Measurements from ENCODE around the gene ARHGEF11.

Gene ARHGEF11

DNA sequence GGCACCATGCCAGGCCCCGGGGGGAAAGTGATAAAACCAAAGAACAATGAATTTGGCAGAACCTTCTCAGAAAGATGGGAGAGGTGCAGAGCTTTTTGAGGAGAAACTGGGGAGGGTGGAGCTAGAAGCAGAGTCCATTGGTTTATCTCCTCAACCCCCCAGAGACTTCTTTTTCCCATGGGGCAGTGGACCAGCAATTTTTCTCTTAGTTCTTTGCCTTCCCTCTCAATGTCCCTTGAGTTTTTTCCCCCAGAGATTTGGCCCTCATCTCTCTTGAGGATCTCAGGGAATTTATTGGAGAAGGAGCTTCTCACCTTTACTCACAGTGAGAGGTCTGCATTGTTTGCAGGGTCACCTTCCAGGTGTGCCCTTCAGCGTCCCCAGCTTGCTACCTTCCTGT, 5.3 kb upstream of the ARHGEF11 start:
- DNase-seq (ENCODE audit: low spot score): no peak

DNA sequence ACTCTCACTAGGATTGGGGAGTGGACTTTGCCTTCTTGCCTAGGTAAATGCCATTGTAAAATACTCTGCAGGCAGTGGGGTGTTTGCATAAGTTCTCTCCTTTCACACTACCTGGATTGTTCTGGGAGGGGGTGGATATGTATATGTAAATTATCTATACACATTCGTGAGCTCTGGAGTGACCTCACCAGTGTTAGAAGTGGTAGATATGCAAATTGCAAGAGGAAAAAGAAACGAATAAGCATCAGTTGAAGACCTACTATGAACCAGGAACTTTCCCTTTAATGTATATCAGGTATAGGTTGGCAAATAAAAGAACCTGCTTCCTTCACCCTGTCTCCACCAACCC, 1.5 kb upstream of the ARHGEF11 start:
- DNase-seq (ENCODE audit: low spot score): no peak

DNA sequence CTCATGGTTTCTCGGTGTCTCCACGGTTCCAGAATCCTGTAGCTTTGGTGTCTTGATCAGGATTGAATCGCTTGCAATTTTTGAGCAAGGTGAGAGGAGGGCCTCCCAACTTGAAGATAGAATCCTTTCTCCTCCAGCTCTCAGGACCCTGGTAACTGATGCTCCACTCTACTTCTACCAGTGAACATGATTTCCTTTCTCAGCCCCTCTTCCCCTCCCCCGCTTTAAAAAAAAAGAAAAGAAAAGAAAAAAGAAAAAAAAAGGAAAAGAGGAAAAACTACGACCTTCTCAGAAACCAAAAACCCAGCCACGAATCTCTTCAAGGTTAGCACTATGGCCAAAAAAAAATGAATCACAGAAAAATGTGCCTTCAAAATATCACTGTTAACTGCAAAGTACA, 1.2 kb downstream of the ARHGEF11 start:
- DNase-seq (ENCODE audit: low spot score): no peak

GRCh38 chr1:157043685-157044084, 1.9 kb downstream of the ARHGEF11 start:
- DNase-seq (ENCODE audit: low spot score): no peak

DNA sequence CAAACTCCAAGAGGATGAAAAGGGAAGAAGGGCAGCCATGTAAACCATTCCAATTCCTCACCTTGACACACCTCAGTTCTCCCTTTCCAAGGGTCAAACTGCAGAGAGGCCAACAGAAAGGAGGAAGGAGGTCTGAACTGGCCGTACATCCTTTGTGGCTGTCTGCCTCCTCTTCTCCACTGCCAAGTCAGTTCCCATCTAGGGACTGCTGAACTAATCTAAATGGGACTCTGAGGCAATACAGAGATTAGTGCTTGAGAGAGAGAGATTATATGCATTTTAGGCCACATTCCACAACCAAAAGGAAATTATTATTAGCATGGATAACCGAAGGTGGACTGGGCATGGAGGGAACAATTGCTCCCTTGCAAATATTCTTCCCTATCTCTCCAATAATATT, 2.7 kb downstream of the ARHGEF11 start:
- DNase-seq (ENCODE audit: low spot score): no peak

DNA sequence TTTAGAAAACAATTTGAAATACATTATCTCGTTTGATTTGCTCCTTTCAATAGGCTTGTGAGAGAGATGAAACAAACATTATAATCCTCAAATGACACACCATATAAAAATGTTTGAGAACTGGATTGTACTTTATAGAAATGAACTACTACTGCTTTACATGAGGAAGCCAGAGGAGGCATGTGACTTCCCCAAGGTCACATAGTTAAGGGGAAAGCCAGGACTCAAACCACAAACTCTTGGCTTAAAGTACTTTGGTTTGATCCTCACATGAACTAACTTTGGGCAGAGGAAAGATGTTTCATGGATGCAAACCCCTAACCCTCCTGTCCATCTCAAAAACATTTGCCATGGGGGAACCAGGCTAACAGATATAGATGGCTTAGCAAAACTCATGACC, 4.7 kb downstream of the ARHGEF11 start:
- no peak for DNase-seq (ENCODE audit: low spot score)

GRCh38 chr1:157035121-157035520, 10.4 kb downstream of the ARHGEF11 start:
- DNase-seq (ENCODE audit: low spot score): no peak

- DNase-seq (ENCODE audit: low spot score): no peak
These were observed 11.3 kb downstream of the ARHGEF11 start for GRCh38 chr1:157034137-157034800.

GRCh38 chr1:157033357-157033876, 12.1 kb downstream of the ARHGEF11 start:
- no peak for DNase-seq (ENCODE audit: low spot score)

GRCh38 chr1:157032303-157032702, 13.2 kb downstream of the ARHGEF11 start:
- no peak for DNase-seq (ENCODE audit: low spot score)

GRCh38 chr1:157030728-157031127, 14.8 kb downstream of the ARHGEF11 start:
- DNase-seq (ENCODE audit: low spot score): no peak

DNA sequence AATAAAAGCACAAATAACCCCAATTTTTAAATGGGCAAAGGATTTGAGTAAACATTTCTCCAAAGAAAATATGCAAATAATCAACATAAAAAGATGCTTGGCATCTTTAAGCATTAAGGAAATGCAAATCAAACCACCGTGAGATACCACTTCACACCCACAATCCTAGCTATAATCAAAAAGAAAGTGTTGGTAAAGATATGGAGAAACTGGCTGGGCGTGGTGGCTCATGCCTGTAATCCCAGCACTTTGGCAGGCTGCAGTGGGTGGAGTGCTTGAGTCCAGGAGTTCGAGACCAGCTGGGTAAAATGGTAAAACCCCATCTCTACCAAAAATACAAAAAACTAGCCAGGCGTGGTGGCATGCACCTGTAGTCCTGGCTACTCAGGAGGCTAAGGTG, 16.9 kb downstream of the ARHGEF11 start:
- DNase-seq (ENCODE audit: low spot score): no peak

GRCh38 chr1:157025856-157026255, 19.7 kb downstream of the ARHGEF11 start:
- no peak for DNase-seq (ENCODE audit: low spot score)

DNA sequence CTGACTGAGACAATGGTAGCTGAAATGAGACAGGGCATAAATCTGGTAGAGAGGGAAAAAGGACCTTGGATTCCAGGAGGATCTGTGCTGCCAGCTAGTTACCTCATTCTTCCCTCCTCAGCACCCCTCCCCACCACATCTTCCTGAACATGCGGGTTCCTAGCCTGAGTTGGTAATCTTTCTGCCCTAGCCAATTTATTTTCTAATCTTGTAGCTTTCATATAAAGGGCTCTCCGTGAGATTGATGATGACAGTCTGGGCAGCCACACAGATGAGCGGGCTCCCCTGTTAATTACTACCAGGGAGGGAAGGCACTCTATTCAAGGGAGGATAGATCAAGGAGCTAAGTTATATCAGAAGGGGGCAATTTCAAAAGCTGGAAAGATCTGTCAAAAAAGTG, 20.2 kb downstream of the ARHGEF11 start:
- no peak for DNase-seq (ENCODE audit: low spot score)

DNA sequence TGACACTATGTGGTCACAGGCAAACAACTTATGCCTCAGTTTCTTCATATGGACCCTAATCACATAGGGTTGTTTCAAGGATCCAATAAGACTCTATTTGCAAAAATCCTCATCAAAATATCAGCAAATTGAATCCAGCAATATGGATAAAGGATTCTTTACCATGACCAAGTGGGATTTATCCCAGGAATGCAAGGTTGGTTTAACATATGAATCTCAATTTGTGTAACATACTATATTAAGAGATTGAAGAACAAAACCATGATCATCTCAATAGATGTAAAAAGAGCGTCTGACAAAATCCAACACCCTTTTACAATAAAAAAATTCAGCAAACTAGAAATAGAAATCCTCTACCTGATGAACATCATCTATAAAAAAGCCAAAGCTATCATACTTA, 23.9 kb downstream of the ARHGEF11 start:
- DNase-seq (ENCODE audit: low spot score): no peak

DNA sequence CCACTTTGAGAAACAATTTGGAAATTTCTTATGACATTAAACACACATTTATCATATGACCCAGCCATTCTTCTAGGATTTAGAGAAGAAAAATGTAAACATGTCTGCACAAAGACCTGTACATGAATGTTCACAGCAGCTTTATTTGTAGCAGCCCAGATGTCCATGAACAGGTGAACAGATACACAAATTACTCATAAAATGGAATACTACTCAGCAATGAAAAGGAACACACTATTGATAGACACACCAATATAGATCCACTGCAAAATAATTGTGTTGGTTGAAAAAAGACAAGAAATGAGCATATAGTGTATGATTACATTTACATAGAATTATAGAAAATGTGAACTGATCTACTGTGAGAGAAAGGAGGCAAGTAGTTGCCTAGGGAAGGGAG, 26.1 kb downstream of the ARHGEF11 start:
- no peak for DNase-seq (ENCODE audit: low spot score)

DNA sequence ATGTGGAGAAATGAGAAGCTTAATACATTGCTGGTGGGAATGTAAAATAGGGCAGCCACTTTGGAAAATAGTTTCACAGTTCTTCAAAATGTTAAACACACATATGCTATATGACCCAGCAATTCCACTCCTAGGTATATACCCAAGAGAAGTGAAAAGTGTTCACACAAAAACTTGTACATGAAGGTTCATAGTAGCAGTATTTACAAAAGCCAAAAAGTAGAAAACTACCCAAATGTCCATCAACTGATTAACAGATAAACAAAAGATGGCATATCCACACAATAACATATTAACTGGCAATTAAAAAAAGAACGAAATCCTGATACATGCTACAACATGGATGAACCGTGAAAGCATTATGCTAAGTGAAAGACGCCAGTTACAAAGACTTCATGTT, 33.7 kb downstream of the ARHGEF11 start:
- no peak for DNase-seq (ENCODE audit: low spot score)

DNA sequence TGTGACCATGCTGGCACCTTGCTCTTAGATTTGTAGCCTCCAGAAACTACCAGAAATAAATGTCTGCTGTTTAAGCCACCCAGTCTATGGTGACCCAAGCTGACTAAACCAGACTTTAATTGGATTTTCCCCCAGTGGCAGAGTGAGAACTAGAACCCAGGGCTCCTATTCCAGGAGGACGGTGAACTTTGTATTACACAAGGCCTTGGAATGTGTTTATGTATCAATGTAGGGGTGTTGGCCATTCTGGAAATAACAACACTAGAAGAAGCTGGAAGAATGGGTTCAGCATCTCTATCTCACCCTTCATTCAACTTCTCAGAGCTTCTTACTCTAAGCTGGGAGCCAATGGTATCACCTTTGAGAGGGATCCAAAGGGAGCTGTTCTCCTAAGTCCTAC, 37.0 kb downstream of the ARHGEF11 start:
- DNase-seq (ENCODE audit: low spot score): no peak

DNA sequence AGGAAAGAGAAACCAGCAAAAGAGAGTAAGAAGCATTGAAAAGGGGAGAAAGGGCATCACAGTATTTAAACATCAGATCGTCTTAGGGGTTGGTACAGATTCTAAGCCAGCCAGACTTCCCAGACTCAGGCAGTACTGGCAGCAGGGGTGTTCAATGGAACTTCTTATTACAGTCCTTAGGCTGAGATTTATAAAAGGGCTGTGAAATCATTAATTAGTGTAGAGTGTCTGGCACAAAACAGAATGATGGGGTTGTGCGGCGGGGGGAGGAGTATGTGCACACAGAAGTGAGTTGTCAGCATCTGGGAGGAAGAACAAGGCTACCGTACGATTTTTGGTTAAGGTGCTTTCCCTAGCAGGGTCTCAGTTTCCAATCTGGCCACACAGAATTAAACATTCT, 38.2 kb downstream of the ARHGEF11 start:
- DNase-seq (ENCODE audit: low spot score): no peak

DNA sequence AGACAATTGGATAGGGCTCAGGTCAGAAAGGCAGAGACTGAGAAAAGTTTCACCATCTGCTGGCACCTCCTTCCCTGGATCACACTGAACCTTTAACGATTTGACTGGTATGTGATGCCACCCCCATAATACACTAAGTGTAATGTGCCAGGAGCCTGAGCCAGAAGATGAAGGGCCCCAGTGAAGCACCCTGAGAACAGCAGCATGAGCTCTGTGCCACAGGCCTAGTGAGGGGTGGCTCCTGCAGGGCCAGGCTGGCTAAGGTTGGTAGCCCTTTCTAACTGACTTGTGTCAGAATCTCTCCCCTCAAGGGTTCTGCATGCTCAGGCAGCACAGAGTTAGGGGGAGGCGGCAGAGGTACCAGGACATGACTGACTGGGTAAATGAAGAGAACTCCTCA, 38.9 kb downstream of the ARHGEF11 start:
- DNase-seq (ENCODE audit: low spot score): no peak

- DNase-seq (ENCODE audit: low spot score): no peak
These were observed 39.6 kb downstream of the ARHGEF11 start for GRCh38 chr1:157005965-157006364.

- no peak for DNase-seq (ENCODE audit: low spot score)
These were observed 40.7 kb downstream of the ARHGEF11 start for GRCh38 chr1:157004806-157005205.

- DNase-seq (ENCODE audit: low spot score): no peak
These were observed 41.2 kb downstream of the ARHGEF11 start for GRCh38 chr1:157004327-157004726.

DNA sequence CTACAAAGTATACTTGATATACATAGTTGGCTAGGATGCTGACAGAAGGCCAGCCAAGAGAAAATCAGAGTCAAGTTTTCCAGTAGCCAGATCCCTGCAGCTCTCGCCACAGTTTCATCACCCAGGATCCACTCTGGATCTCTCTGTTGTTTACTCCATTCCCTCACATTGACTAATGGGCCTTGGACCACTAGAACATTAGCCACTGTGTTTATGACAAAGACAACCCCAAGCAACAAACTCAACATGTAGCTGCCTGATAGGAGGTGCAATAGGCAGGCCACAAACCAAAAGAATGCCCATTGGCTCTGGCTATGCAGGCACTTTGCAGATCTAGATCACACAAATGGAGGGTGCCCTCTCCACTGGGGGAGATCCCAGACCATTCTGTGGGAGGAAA, 44.2 kb downstream of the ARHGEF11 start:
- no peak for DNase-seq (ENCODE audit: low spot score)

DNA sequence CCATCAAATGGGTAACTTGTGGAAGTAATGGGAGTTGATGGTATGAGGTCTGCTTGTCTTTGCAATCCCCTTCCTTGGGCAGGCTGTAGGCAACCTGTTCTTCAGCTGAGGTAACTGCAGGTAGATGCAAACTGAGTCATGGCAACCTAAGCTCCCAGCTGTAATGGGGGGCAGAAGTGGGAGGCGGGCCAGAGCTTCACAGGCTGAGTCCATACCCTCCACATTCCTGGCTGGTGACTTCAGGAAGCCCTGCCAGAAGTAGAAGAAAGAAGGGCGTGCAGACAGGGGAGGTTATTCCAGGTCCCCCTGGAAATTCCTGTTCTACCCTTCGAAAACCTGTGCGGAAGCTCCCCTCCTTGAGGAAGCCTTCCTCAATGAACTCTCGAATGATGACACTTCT, 44.9 kb downstream of the ARHGEF11 start:
- no peak for DNase-seq (ENCODE audit: low spot score)

Measured in hematopoietic multipotent progenitor cell treated with erythropoietin and hydrocortisone succinate and interleukin-3 and kit ligand, for 17 days (in vitro differentiated cells).